Glutamatergic neuron (in vitro differentiated cells): ENCODE data around the gene POLG2. TPM values are rescaled to one million over a fixed set of nuclear protein-coding genes. Genes with fewer than 3 reads are reported as not detected.

Experiments
- DNase-seq: peaks from one replicate; pipeline ENCODE4 v3.0.0; 2022
- H3K27ac Mint-ChIP-seq: one replicate; pipeline ENCODE4 v1.8.0; 2020; ENCODE audit warnings: mild to moderate bottlenecking, mixed read lengths, inconsistent platforms; ENCODE audit not compliant: unreplicated experiment
- H3K27me3 Mint-ChIP-seq: one replicate; pipeline ENCODE4 v1.8.0; 2020; ENCODE audit warnings: mild to moderate bottlenecking, moderate library complexity, mixed read lengths, inconsistent platforms; ENCODE audit not compliant: unreplicated experiment
- H3K36me3 Mint-ChIP-seq: one replicate; pipeline ENCODE4 v1.8.0; 2020; ENCODE audit warnings: mild to moderate bottlenecking, mixed read lengths, inconsistent platforms; ENCODE audit not compliant: unreplicated experiment
- H3K4me1 Mint-ChIP-seq: one replicate; pipeline ENCODE4 v1.8.0; 2020; ENCODE audit warnings: mild to moderate bottlenecking, low read depth, mixed read lengths, inconsistent platforms; ENCODE audit not compliant: unreplicated experiment
- H3K4me3 Mint-ChIP-seq: one replicate; pipeline ENCODE4 v1.8.0; 2020; ENCODE audit warnings: mild to moderate bottlenecking, mixed read lengths, inconsistent platforms; ENCODE audit not compliant: unreplicated experiment
- H3K9me3 Mint-ChIP-seq: one replicate; pipeline ENCODE4 v1.8.0; 2020; ENCODE audit warnings: mild to moderate bottlenecking, moderate library complexity, mixed read lengths, inconsistent platforms; ENCODE audit not compliant: unreplicated experiment
- microRNA-seq: library from miRNA; unstranded; fragments of <30 nt; microRNA quantifications from one replicate; pipeline ENCODE4, GENCODE V29; 2020; ENCODE audit not compliant: unreplicated experiment
- total RNA-seq: library from RNA; stranded (reverse); fragmentation: NEBNext Ultra II Directional; extraction: Animal tissue kit (Norgen Biotek cat#: 25700); gene quantifications from one replicate; pipeline ENCODE4 v1.2.1, GENCODE V29; 2021; ENCODE audit not compliant: unreplicated experiment
- TF ChIP-seq, protein P1 (sequence below): fragments of 200-600 bp; sonication (generic); IDR thresholded peaks from one replicate; pipeline ENCODE4 v1.5.0; 2021; ENCODE audit not compliant: partially characterized antibody, unreplicated experiment

Gene POLG2
- total RNA-seq, 1 donor from 2014 or later = 25.7 TPM

DNA sequence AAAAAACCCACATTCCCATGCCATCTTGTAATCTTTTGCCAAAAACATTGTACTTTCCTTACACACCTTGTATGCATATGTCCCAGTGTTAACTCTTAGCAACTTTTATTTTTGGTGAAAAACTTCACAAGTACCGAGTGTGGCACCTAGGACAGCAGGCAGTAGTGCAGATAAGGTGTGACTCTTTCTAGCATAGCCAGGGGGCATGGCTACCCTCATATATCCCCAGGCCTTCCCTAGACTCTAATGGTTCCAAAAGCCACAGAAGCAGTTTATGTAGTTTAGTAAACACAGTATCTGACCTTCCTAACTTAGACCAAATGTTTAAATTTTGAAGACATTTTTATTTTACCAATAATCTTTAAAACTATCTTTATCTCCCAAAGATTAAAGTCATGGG lies 68.4 kb downstream of the POLG2 start:
- no peaks in the 10 kb centered on the region for H3K9me3 Mint-ChIP-seq
- peaks cover 2% of the 10 kb centered on the region for H3K27me3 Mint-ChIP-seq
- no peak overlapping the region for H3K27ac Mint-ChIP-seq
- TF ChIP-seq, protein P1, sequence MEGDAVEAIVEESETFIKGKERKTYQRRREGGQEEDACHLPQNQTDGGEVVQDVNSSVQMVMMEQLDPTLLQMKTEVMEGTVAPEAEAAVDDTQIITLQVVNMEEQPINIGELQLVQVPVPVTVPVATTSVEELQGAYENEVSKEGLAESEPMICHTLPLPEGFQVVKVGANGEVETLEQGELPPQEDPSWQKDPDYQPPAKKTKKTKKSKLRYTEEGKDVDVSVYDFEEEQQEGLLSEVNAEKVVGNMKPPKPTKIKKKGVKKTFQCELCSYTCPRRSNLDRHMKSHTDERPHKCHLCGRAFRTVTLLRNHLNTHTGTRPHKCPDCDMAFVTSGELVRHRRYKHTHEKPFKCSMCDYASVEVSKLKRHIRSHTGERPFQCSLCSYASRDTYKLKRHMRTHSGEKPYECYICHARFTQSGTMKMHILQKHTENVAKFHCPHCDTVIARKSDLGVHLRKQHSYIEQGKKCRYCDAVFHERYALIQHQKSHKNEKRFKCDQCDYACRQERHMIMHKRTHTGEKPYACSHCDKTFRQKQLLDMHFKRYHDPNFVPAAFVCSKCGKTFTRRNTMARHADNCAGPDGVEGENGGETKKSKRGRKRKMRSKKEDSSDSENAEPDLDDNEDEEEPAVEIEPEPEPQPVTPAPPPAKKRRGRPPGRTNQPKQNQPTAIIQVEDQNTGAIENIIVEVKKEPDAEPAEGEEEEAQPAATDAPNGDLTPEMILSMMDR = no peak
- H3K4me1 Mint-ChIP-seq = no peaks in the 10 kb centered on the region
- no peak for DNase-seq
- H3K36me3 Mint-ChIP-seq = no peaks in the 10 kb centered on the region
- no peak overlapping the region for H3K4me3 Mint-ChIP-seq

Small RNA genes within 50 kb of the gene (microRNA-seq; reads per million reads assigned to microRNA genes)
- gene MIR3064 (33.8 reads per million, percentile 64 among the genes with 10 or more reads in this experiment), gene MIR5047 (not detected)

Other genes starting within 250 kb of the POLG2 start
- 11.7 TPM for gene TEX2, start 233.8 kb downstream of the POLG2 start, total RNA-seq
- not detected for gene PECAM1, start 106.2 kb downstream of the POLG2 start, total RNA-seq
- not detected for gene MILR1, start 47.9 kb downstream of the POLG2 start, total RNA-seq
- 1,273 TPM for gene DDX5, start 9.2 kb upstream of the POLG2 start, total RNA-seq
- 120 TPM for gene CEP95, start 9.9 kb upstream of the POLG2 start, total RNA-seq
- gene SMURF2, start 165.3 kb upstream of the POLG2 start, total RNA-seq = 33.3 TPM